Activated naive CD8-positive, alpha-beta T cell treated with anti-CD3 and anti-CD28 coated beads, Interleukin-2, amount 50 U/mL, for 24 hours (primary cell): ENCODE data around the gene COPS7A.

Experiments
- ATAC-seq: fragments of 150-1000 bp; cut with Tn5 transposase; one replicate; pipeline ENCODE4 v1.10.0; 2021
- DNase-seq: peaks from one replicate; pipeline ENCODE4 v3.0.0; 2021
- H3K27ac Mint-ChIP-seq: one replicate; pipeline ENCODE4 v1.8.0; 2021; ENCODE audit warnings: mild to moderate bottlenecking, mixed read lengths
- H3K27me3 Mint-ChIP-seq: one replicate; pipeline ENCODE4 v1.8.0; 2021; ENCODE audit warnings: mixed read lengths
- H3K36me3 Mint-ChIP-seq: one replicate; pipeline ENCODE4 v1.8.0; 2021; ENCODE audit warnings: low read depth, mixed read lengths
- H3K4me1 Mint-ChIP-seq: one replicate; pipeline ENCODE4 v1.8.0; 2021; ENCODE audit warnings: mixed read lengths
- H3K4me3 Mint-ChIP-seq: one replicate; pipeline ENCODE4 v1.8.0; 2021; ENCODE audit warnings: mild to moderate bottlenecking, moderate library complexity, mixed read lengths
- H3K9me3 Mint-ChIP-seq: one replicate; pipeline ENCODE4 v1.8.0; 2021; ENCODE audit warnings: mixed read lengths

COPS7A gene

DNA sequence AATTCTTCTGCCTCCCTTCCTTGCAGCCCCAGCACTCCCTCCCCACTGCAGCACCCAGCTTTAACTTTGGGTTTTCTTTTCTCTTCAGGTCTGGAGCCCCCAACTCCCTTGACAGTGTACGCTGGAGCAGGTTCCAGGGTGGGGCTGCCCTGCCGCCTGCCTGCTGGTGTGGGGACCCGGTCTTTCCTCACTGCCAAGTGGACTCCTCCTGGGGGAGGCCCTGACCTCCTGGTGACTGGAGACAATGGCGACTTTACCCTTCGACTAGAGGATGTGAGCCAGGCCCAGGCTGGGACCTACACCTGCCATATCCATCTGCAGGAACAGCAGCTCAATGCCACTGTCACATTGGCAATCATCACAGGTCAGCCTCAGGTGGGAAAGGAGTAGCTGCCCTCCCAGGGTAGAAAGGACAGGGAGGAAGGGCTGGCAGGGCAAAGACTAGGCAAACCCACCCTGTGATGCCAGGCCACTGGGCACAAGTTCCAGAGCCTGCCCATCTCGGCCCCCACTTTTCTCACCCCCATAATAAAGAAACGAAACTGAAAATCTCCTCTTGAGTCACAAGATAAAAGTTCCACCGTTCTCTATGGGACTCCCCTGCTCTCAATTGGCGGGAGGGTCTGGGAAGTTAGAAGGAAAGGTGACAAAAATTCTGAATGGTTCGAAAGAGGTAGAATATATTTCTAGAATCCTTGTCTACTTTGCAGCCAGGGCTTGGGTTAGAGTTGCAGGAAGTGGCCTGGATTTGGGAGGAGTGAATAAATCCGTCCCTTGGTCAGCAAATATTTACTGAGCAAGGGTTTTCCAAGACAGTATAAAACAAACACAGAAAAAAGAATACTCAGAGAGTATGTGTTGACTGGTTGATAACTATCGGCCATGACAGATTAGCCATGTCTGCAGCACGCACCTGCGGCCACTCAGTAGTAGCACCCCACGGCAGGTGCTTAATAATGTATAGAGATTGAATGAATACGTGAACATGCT, 51.6 kb downstream of the COPS7A start:
- no peak for DNase-seq
- peaks cover 58% of the 10 kb centered on the region for H3K36me3 Mint-ChIP-seq
- H3K27ac Mint-ChIP-seq, result peak overlapping the region; percentile 97
- ATAC-seq, result no peak
- H3K9me3 Mint-ChIP-seq, result no peaks in the 10 kb centered on the region
- peak overlapping the region; percentile 98 for H3K4me3 Mint-ChIP-seq
- peaks cover 86% of the 10 kb centered on the region for H3K4me1 Mint-ChIP-seq
- peaks cover 11% of the 10 kb centered on the region for H3K27me3 Mint-ChIP-seq

DNA sequence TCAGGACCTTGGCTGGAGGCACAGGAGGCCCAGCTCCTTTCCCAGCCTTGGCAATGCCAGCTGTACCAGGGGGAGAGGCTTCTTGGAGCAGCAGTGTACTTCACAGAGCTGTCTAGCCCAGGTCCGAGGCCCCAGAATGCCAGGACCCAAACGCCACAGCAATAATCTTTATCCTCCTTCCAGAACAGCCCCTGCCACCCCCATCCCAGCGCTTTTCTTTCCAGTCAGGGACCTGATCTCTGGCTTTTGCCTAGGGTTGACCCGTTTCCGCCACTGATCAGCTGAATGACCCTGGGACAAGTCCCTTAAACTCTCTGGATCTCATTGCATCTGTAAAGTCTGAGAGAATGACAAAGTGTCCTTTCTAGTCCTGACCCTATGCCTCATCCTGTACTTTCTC, 53.5 kb downstream of the COPS7A start:
- no peak for ATAC-seq
- no peaks in the 10 kb centered on the region for H3K9me3 Mint-ChIP-seq
- H3K4me1 Mint-ChIP-seq, result peaks cover 84% of the 10 kb centered on the region
- peak overlapping the region; percentile 98 for H3K4me3 Mint-ChIP-seq
- peak overlapping the region; percentile 92 for H3K27ac Mint-ChIP-seq
- H3K36me3 Mint-ChIP-seq, result peaks cover 51% of the 10 kb centered on the region
- DNase-seq, result no peak
- peaks cover 10% of the 10 kb centered on the region for H3K27me3 Mint-ChIP-seq

DNA sequence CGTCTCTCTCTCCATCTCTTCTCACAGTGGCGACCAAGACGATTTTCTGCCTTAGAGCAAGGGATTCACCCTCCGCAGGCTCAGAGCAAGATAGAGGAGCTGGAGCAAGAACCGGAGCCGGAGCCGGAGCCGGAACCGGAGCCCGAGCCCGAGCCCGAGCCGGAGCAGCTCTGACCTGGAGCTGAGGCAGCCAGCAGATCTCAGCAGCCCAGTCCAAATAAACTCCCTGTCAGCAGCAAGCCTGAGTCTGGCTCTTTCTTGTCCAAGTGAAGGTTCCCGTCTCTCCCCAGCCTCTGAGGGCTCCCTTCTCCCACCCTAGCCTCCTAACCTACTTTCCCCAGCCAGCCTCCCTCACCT, 54.3 kb downstream of the COPS7A start:
- DNase-seq, result no peak
- Mint-ChIP-seq H3K9me3 (no peaks in the 10 kb centered on the region), H3K4me1 (peaks cover 86% of the 10 kb centered on the region), H3K27ac (peak overlapping the region; percentile 92), H3K27me3 (peaks cover 9% of the 10 kb centered on the region), H3K36me3 (peaks cover 49% of the 10 kb centered on the region), H3K4me3 (peak overlapping the region; percentile 98)
- no peak for ATAC-seq

DNA sequence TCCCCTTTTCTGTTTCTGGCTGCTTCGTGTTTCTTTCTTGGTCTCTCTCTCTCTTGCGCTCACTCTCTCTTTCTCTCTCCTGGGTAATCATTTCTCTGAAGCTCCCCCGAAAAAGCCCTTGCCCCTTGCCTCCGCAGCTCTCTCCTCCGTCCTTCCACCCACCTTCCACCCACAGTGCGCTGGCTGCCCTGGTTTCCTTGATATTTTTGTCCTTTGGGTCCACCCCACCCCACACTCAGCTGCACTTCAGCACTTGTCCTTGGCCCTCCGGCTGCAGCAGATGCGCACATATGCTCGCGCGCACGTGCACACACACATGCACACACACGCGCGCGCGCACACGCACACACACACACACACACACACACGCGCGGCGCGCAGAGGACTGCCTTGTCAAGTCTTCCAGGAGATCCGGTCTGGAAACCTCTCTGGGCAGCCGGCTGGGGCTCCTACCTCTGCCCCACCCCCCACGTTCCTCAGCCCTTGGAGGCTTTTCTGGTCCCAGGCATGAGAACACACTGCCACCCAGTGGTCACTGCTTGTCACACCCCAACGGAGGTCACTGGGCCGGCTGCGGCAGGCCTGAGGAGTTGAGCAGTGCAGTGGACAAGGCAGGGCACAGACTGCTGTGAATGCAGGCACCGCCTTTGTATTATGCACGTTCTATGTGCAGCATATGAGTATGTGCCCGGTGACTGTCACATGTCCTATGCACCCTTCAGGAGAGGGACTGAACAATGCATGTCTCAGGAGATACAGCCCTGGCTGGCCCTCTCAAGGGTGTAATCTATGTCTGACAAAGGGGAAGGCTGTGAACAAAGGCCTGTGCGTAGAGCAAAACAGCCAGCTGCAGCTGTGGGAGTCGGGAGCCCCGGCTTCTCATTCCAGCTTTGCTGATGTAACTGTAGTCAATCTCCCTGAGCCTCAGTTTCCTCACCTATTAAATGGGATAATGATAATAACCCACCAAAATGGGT, 55.0 kb downstream of the COPS7A start:
- peak; percentile 30 for ATAC-seq
- peak; percentile 94 for DNase-seq
- Mint-ChIP-seq H3K4me3 (peak overlapping the region; percentile 98), H3K27ac (peak overlapping the region; percentile 92), H3K36me3 (peaks cover 47% of the 10 kb centered on the region), H3K4me1 (peaks cover 90% of the 10 kb centered on the region), H3K9me3 (no peaks in the 10 kb centered on the region), H3K27me3 (peaks cover 7% of the 10 kb centered on the region)

DNA sequence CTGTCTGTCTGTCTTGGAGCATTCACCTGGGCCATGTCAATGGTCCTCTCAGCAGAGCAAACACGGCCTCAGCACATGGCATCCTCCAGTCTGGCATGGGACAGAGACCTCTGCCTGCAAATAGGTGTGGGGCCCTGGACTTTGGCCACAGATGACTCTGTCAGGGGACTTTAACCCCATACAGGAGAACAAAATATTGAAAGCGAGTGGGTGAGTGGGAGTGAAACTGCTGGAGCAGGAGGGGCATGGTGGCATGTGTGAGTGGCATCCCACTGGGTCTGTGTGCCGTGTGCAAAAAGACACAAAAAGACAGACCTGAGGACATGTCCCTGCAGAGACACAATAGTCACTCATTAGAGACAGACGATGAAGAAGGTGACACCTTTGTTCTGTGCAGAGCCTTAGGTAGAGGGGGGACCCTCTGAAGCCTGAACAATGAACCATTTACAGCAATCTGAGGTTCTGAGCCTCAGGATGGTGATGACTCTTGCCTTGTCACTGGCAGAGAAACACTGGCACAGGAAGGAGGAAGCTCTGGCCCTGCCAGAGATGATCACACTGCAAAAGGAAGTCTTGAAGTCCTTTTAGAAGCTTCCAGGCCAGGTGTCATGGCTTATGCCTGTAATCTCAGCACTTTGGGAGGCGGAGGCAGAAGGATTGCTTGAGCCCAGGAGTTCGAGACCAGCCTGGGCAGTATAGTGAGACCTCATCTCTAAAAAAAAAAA, 56.0 kb downstream of the COPS7A start:
- Mint-ChIP-seq H3K4me3 (peak overlapping the region; percentile 77), H3K9me3 (no peaks in the 10 kb centered on the region), H3K36me3 (peaks cover 38% of the 10 kb centered on the region), H3K27me3 (peaks cover 2% of the 10 kb centered on the region), H3K27ac (peak overlapping the region; percentile 92), H3K4me1 (peaks cover 92% of the 10 kb centered on the region)
- ATAC-seq (peak; percentile 23), DNase-seq (peak; percentile 24)

DNA sequence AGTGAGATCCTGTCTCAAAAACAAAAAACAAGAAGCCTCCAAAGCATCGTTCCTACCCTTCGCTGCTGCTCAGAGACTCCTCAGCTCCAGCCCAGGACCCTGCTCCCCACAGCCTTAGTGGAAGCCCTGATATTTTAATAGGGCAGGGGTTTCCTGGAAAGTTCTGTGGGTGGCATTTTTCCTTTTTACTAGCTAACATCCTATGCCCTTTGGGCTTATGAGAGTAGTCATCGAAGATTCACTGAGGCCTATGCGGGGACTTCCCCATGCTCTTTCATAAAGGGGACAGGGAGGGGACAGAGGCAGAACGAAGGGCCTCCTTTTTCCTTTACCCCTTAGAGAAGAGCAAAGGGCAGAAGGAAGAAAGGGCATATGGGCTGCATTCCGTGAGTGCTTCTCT, 56.7 kb downstream of the COPS7A start:
- peaks cover 2% of the 10 kb centered on the region for H3K27me3 Mint-ChIP-seq
- H3K4me1 Mint-ChIP-seq, result peaks cover 91% of the 10 kb centered on the region
- no peaks in the 10 kb centered on the region for H3K9me3 Mint-ChIP-seq
- H3K27ac Mint-ChIP-seq, result peak overlapping the region; percentile 92
- ATAC-seq (peak; percentile 80), DNase-seq (peak; percentile 51)
- H3K36me3 Mint-ChIP-seq, result peaks cover 31% of the 10 kb centered on the region
- peak overlapping the region; percentile 77 for H3K4me3 Mint-ChIP-seq
